ENCODE data around the gene SLC25A6. TPM values are rescaled to one million over a fixed set of nuclear protein-coding genes. Genes with fewer than 3 reads are reported as not detected.

SLC25A6 gene
- total RNA-seq, 1 donor from 2014 or later = 345 TPM

GRCh38 chrX:1422135-1422465, 30.2 kb upstream of the SLC25A6 start:
- FAIRE-seq = no peak
- no peak overlapping the region for H3K4me2 ChIP-seq (ENCODE audit: low read length)
- H3K27ac ChIP-seq (ENCODE audit: low read depth, low read length) = no peak overlapping the region
- H4K20me1 ChIP-seq (ENCODE audit: insufficient read depth, low read length) = peaks cover 19% of the 10 kb centered on the region
- Mint-ChIP-seq H3K4me1 (ENCODE audit: low read depth, unreplicated experiment) (no peaks in the 10 kb centered on the region), H3K27me3 (ENCODE audit: low read depth, unreplicated experiment) (no peaks in the 10 kb centered on the region), H3K27ac (ENCODE audit: unreplicated experiment) (no peak overlapping the region), H3K36me3 (ENCODE audit: low read depth, unreplicated experiment) (peaks cover 21% of the 10 kb centered on the region), H3K9me3 (ENCODE audit: unreplicated experiment) (peaks cover 19% of the 10 kb centered on the region), H3K4me3 (ENCODE audit: unreplicated experiment) (no peak overlapping the region)
- DNase-seq (ENCODE audit: low read depth) = no peak
- no peaks in the 10 kb centered on the region for H3K79me2 ChIP-seq (ENCODE audit: insufficient read depth, low read length)
- peaks cover 4% of the 10 kb centered on the region for H3K36me3 ChIP-seq (ENCODE audit: insufficient read depth, low read length)
- H3K4me3 ChIP-seq (ENCODE audit: insufficient read depth, low read depth, low read length) = no peak overlapping the region
- H3K27me3 ChIP-seq (ENCODE audit: insufficient read depth, low read length) = no peaks in the 10 kb centered on the region
- TF ChIP-seq CTCF (IDR thresholded peaks at IDR 0.05; ENCODE audit: insufficient read depth, low read depth, low read length) (no peak), EZH2 (IDR thresholded peaks at IDR 0.05; ENCODE audit: insufficient read depth, low read length) (no peak)
- H3K4me1 ChIP-seq (ENCODE audit: insufficient read depth, low read length) = no peaks in the 10 kb centered on the region
- no peak overlapping the region for H2AFZ ChIP-seq (ENCODE audit: low read depth, low read length)
- H3K9ac ChIP-seq (ENCODE audit: low read length) = no peak overlapping the region
- H3K9me3 ChIP-seq (ENCODE audit: insufficient read depth, low read depth, low read length) = peaks cover 15% of the 10 kb centered on the region

GRCh38 chrX:1421433-1422134, 29.7 kb upstream of the SLC25A6 start:
- H3K4me1 ChIP-seq (ENCODE audit: insufficient read depth, low read length) = no peaks in the 10 kb centered on the region
- no peak overlapping the region for H3K27ac Mint-ChIP-seq (ENCODE audit: unreplicated experiment)
- H3K4me2 ChIP-seq (ENCODE audit: low read length) = no peak overlapping the region
- no peak overlapping the region for H3K4me3 Mint-ChIP-seq (ENCODE audit: unreplicated experiment)
- H3K27ac ChIP-seq (ENCODE audit: low read depth, low read length) = no peak overlapping the region
- peaks cover 24% of the 10 kb centered on the region for H4K20me1 ChIP-seq (ENCODE audit: insufficient read depth, low read length)
- no peaks in the 10 kb centered on the region for H3K27me3 ChIP-seq (ENCODE audit: insufficient read depth, low read length)
- no peak for TF ChIP-seq EZH2 (IDR thresholded peaks at IDR 0.05; ENCODE audit: insufficient read depth, low read length)
- no peak overlapping the region for H2AFZ ChIP-seq (ENCODE audit: low read depth, low read length)
- H3K9ac ChIP-seq (ENCODE audit: low read length) = no peak overlapping the region
- H3K36me3 Mint-ChIP-seq (ENCODE audit: low read depth, unreplicated experiment) = peaks cover 18% of the 10 kb centered on the region
- H3K27me3 Mint-ChIP-seq (ENCODE audit: low read depth, unreplicated experiment) = no peaks in the 10 kb centered on the region
- H3K4me3 ChIP-seq (ENCODE audit: insufficient read depth, low read depth, low read length) = no peak overlapping the region
- peaks cover 8% of the 10 kb centered on the region for H3K36me3 ChIP-seq (ENCODE audit: insufficient read depth, low read length)
- no peaks in the 10 kb centered on the region for H3K79me2 ChIP-seq (ENCODE audit: insufficient read depth, low read length)
- H3K4me1 Mint-ChIP-seq (ENCODE audit: low read depth, unreplicated experiment) = no peaks in the 10 kb centered on the region
- FAIRE-seq = no peak
- DNase-seq (ENCODE audit: low read depth) = no peak
- H3K9me3 Mint-ChIP-seq (ENCODE audit: unreplicated experiment) = peaks cover 19% of the 10 kb centered on the region
- H3K9me3 ChIP-seq (ENCODE audit: insufficient read depth, low read depth, low read length) = peaks cover 18% of the 10 kb centered on the region

- Histone ChIP-seq H3K9me3 (ENCODE audit: insufficient read depth, low read depth, low read length) (peaks cover 18% of the 10 kb centered on the region), H2AFZ (ENCODE audit: low read depth, low read length) (no peak overlapping the region), H3K4me3 (ENCODE audit: insufficient read depth, low read depth, low read length) (no peak overlapping the region), H3K9ac (ENCODE audit: low read length) (no peak overlapping the region), H3K36me3 (ENCODE audit: insufficient read depth, low read length) (peaks cover 17% of the 10 kb centered on the region), H3K27ac (ENCODE audit: low read depth, low read length) (no peak overlapping the region), H3K27me3 (ENCODE audit: insufficient read depth, low read length) (no peaks in the 10 kb centered on the region), H3K4me1 (ENCODE audit: insufficient read depth, low read length) (no peaks in the 10 kb centered on the region), H4K20me1 (ENCODE audit: insufficient read depth, low read length) (peaks cover 32% of the 10 kb centered on the region), H3K79me2 (ENCODE audit: insufficient read depth, low read length) (no peaks in the 10 kb centered on the region), H3K4me2 (ENCODE audit: low read length) (no peak overlapping the region)
- FAIRE-seq = no peak
- Mint-ChIP-seq H3K27ac (ENCODE audit: unreplicated experiment) (no peak overlapping the region), H3K27me3 (ENCODE audit: low read depth, unreplicated experiment) (no peaks in the 10 kb centered on the region), H3K4me3 (ENCODE audit: unreplicated experiment) (no peak overlapping the region), H3K4me1 (ENCODE audit: low read depth, unreplicated experiment) (no peaks in the 10 kb centered on the region), H3K36me3 (ENCODE audit: low read depth, unreplicated experiment) (peaks cover 18% of the 10 kb centered on the region), H3K9me3 (ENCODE audit: unreplicated experiment) (peaks cover 19% of the 10 kb centered on the region)
- DNase-seq (ENCODE audit: low read depth) = no peak
- TF ChIP-seq CTCF (IDR thresholded peaks at IDR 0.05; ENCODE audit: insufficient read depth, low read depth, low read length) (no peak), EZH2 (IDR thresholded peaks at IDR 0.05; ENCODE audit: insufficient read depth, low read length) (no peak)
Observed at GRCh38 chrX:1420371-1420770, 28.5 kb upstream of the SLC25A6 start.
